DOHH2 (cell line): Measurements from ENCODE around the gene CHEK1.

Experiments
- EZH2phosphoT487 ChIP-seq: fragments of 200-600 bp; sonication (generic); IDR thresholded peaks from 2 replicates; pipeline ENCODE4 v1.6.1; 2017; ENCODE audit warnings: borderline replicate concordance, mild to moderate bottlenecking, antibody characterized with exemption, low read length, moderate library complexity, mixed read lengths
- TF ChIP-seq, protein P1 (sequence below): fragments of 200-600 bp; sonication (generic); IDR thresholded peaks from one replicate; pipeline ENCODE4 v1.5.1; 2014; ENCODE audit warnings: antibody characterized with exemption, mild to moderate bottlenecking, low read depth, low read length; ENCODE audit not compliant: poor library complexity, severe bottlenecking

DNA sequence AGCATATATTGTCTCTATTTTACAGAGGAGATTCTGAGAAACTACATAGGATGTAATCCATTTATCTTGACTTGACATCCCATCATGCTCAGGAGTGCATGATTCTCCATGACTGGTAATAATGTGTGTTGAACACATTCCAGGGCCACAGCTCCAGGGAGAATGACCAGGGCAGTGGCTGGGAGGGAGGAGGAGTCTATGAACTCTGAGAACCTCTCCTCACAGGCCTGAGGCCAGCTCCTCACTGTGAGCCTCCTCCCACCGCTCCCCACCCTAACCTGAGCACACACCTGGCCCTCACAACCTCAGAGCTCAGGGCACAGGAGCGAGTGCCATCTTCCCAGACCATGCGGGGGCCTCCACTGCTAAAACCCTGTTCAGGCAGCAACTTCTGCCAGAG, 63.7 kb downstream of the CHEK1 start:
- TF ChIP-seq, protein P1, sequence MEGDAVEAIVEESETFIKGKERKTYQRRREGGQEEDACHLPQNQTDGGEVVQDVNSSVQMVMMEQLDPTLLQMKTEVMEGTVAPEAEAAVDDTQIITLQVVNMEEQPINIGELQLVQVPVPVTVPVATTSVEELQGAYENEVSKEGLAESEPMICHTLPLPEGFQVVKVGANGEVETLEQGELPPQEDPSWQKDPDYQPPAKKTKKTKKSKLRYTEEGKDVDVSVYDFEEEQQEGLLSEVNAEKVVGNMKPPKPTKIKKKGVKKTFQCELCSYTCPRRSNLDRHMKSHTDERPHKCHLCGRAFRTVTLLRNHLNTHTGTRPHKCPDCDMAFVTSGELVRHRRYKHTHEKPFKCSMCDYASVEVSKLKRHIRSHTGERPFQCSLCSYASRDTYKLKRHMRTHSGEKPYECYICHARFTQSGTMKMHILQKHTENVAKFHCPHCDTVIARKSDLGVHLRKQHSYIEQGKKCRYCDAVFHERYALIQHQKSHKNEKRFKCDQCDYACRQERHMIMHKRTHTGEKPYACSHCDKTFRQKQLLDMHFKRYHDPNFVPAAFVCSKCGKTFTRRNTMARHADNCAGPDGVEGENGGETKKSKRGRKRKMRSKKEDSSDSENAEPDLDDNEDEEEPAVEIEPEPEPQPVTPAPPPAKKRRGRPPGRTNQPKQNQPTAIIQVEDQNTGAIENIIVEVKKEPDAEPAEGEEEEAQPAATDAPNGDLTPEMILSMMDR = no peak
- TF ChIP-seq EZH2phosphoT487 = no peak
